ENCODE results near the gene CCDC107.

Gene CCDC107

DNA sequence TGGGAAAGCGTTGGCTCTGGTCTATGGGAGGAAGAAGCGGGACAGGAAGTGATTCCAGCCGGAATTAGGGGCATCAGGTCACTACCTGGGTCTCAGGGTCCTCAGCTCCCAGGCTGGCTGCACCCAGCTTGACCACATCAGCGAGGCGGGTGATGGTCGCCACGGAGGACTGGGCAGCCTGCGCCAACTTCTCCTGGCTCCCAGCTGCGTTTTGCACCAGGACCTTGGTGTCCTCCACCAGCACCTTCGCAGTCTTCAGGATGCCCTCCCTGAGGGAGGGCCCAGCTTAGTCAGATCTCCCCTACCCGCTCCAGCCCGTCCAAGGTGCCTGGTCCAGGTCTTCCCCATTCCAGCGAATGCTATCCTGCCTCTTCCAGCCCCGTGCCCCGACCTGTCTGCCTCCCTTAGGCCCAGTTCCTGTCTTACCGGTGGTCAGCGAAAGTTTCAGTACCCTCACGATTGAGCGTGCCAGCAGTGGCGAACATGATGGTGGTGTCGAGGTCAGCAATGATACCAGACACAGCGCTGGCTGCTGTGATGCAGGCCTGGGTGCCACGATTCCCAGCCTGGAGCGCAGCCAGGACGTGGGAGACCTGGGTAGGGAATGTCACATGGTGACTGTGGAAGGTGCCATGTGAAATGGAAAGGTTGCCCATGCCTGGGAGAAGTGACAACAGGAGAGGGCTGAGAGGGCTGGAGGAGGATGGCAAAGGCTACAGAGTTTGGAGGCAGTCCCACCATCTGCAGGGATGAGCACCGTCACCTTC, 46.0 kb downstream of the CCDC107 start:
- Histone ChIP-seq H3K4me1 (ENCODE audit: control insufficient read depth, insufficient read depth, low read length) (no peaks in the 10 kb centered on the region), H3K9me3 (ENCODE audit: control insufficient read depth, insufficient read depth, low read depth, low read length) (no peaks in the 10 kb centered on the region), H3K27ac (ENCODE audit: extremely low read depth, low read depth, low read length) (no peak overlapping the region), H3K36me3 (ENCODE audit: control insufficient read depth in 2 of 2, insufficient read depth in 1 of 2, low read length in 2 of 2) (peaks cover 48 to 100% of the 10 kb centered on the region in 2 experiments), H3K4me3 (ENCODE audit: low read depth, low read length) (no peak overlapping the region)
- TF ChIP-seq ZBTB21 (tag by site-specific recombination; IDR thresholded peaks at IDR 0.05) = no peak
- ChIA-PET POLR2A (interaction anchor here (0.6 kb wide), 1 partner anchor 1857 kb away, joined by 6 read pairs; no protein-coding TSS in a partner anchor), CTCF (interaction anchor here (0.7 to 1.1 kb wide), 3 partner anchors 8 to 42 kb away, joined by 3 read pairs; no protein-coding TSS in a partner anchor)

DNA sequence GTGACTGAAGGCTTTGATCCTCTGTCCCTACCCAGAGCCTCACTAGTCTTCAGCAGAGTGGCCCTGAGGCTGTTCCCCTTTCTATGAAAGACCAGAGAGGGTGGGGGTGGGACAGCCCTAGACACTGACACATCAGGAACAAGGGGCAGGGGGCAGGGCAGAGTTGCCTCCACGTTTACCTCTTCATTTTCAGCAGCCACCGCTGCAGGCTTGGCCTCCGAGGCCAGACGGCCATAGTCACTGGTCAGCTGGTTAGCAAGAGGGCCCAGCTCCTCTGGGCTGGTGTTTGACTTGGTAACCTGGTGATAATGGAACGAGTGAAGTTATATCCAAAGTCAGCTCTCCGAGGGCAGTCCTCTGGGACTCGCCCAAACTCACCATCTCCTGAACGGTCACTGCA, 47.3 kb downstream of the CCDC107 start:
- Histone ChIP-seq H3K4me3 (ENCODE audit: low read depth, low read length) (no peak overlapping the region), H3K4me1 (ENCODE audit: control insufficient read depth, insufficient read depth, low read length) (no peaks in the 10 kb centered on the region), H3K36me3 (ENCODE audit: control insufficient read depth in 2 of 2, insufficient read depth in 1 of 2, low read length in 2 of 2) (peaks cover 41 to 94% of the 10 kb centered on the region in 2 experiments), H3K9me3 (ENCODE audit: control insufficient read depth, insufficient read depth, low read depth, low read length) (no peaks in the 10 kb centered on the region), H3K27ac (ENCODE audit: extremely low read depth, low read depth, low read length) (no peak overlapping the region)
- TF ChIP-seq ZNF157 (tag by site-specific recombination; IDR thresholded peaks at IDR 0.05) (no peak), ZNF426 (tag by site-specific recombination; IDR thresholded peaks at IDR 0.05) (no peak), ZNF121 (tag by site-specific recombination; IDR thresholded peaks at IDR 0.05) (no peak), ZNF837 (tag by site-specific recombination; IDR thresholded peaks at IDR 0.05) (no peak), ZNF660 (tag by site-specific recombination; IDR thresholded peaks at IDR 0.05) (no peak), SP2 (tag by site-specific recombination; IDR thresholded peaks at IDR 0.05) (no peak), ZNF549 (tag by site-specific recombination; IDR thresholded peaks at IDR 0.05) (no peak), WT1 (tag by site-specific recombination; IDR thresholded peaks at IDR 0.05) (no peak), ZNF423 (tag by site-specific recombination; IDR thresholded peaks at IDR 0.05) (no peak)
- TF ChIP-seq, protein P1, sequence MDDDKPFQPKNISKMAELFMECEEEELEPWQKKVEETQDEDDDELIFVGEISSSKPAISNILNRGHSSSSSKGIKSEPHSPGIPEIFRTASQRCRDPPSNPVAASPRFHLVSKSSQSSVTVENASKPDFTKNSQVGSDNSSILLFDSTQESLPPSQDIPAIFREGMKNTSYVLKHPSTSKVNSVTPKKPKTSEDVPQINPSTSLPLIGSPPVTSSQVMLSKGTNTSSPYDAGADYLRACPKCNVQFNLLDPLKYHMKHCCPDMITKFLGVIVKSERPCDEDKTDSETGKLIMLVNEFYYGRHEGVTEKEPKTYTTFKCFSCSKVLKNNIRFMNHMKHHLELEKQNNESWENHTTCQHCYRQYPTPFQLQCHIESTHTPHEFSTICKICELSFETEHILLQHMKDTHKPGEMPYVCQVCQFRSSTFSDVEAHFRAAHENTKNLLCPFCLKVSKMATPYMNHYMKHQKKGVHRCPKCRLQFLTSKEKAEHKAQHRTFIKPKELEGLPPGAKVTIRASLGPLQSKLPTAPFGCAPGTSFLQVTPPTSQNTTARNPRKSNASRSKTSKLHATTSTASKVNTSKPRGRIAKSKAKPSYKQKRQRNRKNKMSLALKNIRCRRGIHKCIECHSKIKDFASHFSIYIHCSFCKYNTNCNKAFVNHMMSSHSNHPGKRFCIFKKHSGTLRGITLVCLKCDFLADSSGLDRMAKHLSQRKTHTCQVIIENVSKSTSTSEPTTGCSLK (tag by site-specific recombination; IDR thresholded peaks at IDR 0.05) = no peak
- TF ChIP-seq, protein P2, sequence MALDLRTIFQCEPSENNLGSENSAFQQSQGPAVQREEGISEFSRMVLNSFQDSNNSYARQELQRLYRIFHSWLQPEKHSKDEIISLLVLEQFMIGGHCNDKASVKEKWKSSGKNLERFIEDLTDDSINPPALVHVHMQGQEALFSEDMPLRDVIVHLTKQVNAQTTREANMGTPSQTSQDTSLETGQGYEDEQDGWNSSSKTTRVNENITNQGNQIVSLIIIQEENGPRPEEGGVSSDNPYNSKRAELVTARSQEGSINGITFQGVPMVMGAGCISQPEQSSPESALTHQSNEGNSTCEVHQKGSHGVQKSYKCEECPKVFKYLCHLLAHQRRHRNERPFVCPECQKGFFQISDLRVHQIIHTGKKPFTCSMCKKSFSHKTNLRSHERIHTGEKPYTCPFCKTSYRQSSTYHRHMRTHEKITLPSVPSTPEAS (tag by site-specific recombination; IDR thresholded peaks at IDR 0.05) = no peak
- POLR2A ChIA-PET = interaction anchor here (0.6 to 1.1 kb wide), 2 partner anchors 11 to 58 kb away, joined by 3 read pairs; no protein-coding TSS in a partner anchor
- CTCF ChIA-PET = interaction anchor here (1.0 to 1.5 kb wide), 4 partner anchors 9 to 177 kb away, joined by 3 to 6 read pairs (median 4); no protein-coding TSS in a partner anchor

DNA sequence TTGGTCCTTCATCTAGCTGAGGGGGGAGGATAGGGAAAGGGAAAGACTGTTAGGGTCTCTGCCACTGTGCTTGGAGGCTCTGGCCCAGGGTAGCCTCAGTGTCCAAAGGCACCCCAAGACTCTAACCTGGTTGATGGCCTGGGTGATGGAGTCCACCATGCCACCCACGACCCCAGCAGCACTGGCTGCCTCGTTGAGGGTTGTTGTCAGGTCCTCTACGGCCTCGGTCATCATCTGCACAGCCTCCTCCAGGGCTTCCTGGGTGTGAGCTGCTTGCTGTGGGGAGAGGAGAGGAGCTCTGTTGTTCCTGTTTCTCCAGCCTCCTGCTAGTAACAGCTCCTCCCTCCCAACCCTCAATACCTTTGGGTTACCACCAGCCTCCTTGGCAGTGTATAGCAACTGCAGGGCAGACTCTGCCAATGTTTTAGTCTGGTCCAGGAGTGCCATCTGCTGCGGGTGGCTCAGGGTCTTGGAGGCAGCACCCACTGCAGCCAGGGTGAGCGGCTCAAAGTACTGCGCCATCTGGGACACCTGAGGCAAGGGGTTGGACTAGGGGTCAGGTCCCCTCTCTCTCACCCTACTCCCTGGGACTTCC, 47.8 kb downstream of the CCDC107 start:
- Histone ChIP-seq H3K36me3 (ENCODE audit: control insufficient read depth in 2 of 2, insufficient read depth in 1 of 2, low read length in 2 of 2) (peaks cover 35 to 94% of the 10 kb centered on the region in 2 experiments), H3K9me3 (ENCODE audit: control insufficient read depth, insufficient read depth, low read depth, low read length) (no peaks in the 10 kb centered on the region), H3K27ac (ENCODE audit: extremely low read depth, low read depth, low read length) (no peak overlapping the region), H3K4me1 (ENCODE audit: control insufficient read depth, insufficient read depth, low read length) (no peaks in the 10 kb centered on the region), H3K4me3 (ENCODE audit: low read depth, low read length) (no peak overlapping the region)
- POLR2A ChIA-PET = interaction anchor here (0.6 to 1.8 kb wide), 3 partner anchors 11 to 58 kb away, joined by 3 to 4 read pairs (median 3); partner anchors contain the start of genes CREB3 and TLN1
- CTCF ChIA-PET = interaction anchor here (0.9 to 1.5 kb wide), 6 partner anchors 9 to 176 kb away, joined by 3 to 6 read pairs (median 4); no protein-coding TSS in a partner anchor
- no peak for TF ChIP-seq ZNF202 (tag by site-specific recombination; IDR thresholded peaks at IDR 0.05; ENCODE audit: borderline replicate concordance)

All from HEK293 (cell line).